NB4 (cell line): ENCODE data around the gene THBS3.
A peak's percentile ranks its signal among the peaks of the same experiment; 100 is the strongest.

Source experiments
- CTCF ChIP-seq: IDR thresholded peaks from one replicate; pipeline ENCODE4 v1.5.1; 2012; ENCODE audit warnings: low read depth, low read length
- POLR2A ChIP-seq: IDR thresholded peaks from 2 replicates; pipeline ENCODE4 v1.6.1; 2011; ENCODE audit warnings: mild to moderate bottlenecking; ENCODE audit not compliant: insufficient read length; ENCODE audit errors: extremely low read depth

- peak; percentile 66 for TF ChIP-seq CTCF
- no peak for TF ChIP-seq POLR2A
Measured at GRCh38 chr1:155226188-155226909, 18.7 kb upstream of the THBS3 start.
